HG03460 (cell line): ENCODE results near the gene ZBTB7B.

Experiments used
- ATAC-seq: cut with Tn5 transposase; IDR thresholded peaks from one replicate; pipeline ENCODE4 v1.9.1; 2021; ENCODE audit not compliant: unreplicated experiment

Gene ZBTB7B

GRCh38 chr1:155034318-155035208, 32.0 kb downstream of the ZBTB7B start:
- no peak for ATAC-seq

- ATAC-seq = no peak
Measured at GRCh38 chr1:155035936-155036335, 33.3 kb downstream of the ZBTB7B start.

- ATAC-seq = no peak
Measured at GRCh38 chr1:155037043-155037442, 34.4 kb downstream of the ZBTB7B start.

GRCh38 chr1:155037851-155038441, 35.3 kb downstream of the ZBTB7B start:
- no peak for ATAC-seq

- no peak for ATAC-seq
Measured at GRCh38 chr1:155038602-155039307, 36.2 kb downstream of the ZBTB7B start.

GRCh38 chr1:155039308-155039669, 36.7 kb downstream of the ZBTB7B start:
- no peak for ATAC-seq

GRCh38 chr1:155040358-155041093, 37.9 kb downstream of the ZBTB7B start:
- ATAC-seq = no peak

- no peak for ATAC-seq
Measured at GRCh38 chr1:155042789-155043188, 40.2 kb downstream of the ZBTB7B start.

GRCh38 chr1:155043301-155043702, 40.7 kb downstream of the ZBTB7B start:
- no peak for ATAC-seq

GRCh38 chr1:155043793-155044192, 41.2 kb downstream of the ZBTB7B start:
- no peak for ATAC-seq

- ATAC-seq = no peak
Measured at GRCh38 chr1:155044365-155044764, 41.8 kb downstream of the ZBTB7B start.

- ATAC-seq = no peak
Measured at GRCh38 chr1:155044812-155045657, 42.4 kb downstream of the ZBTB7B start.

- no peak for ATAC-seq
Measured at GRCh38 chr1:155048449-155049334, 46.1 kb downstream of the ZBTB7B start.

- ATAC-seq = no peak
Measured at GRCh38 chr1:155049651-155050559, 47.3 kb downstream of the ZBTB7B start.

- ATAC-seq = peak; percentile 64
Measured at GRCh38 chr1:155050560-155051341, 48.1 kb downstream of the ZBTB7B start, which contains the start of gene ADAM15. Gene ADAM15 (plus strand): TSS chr1:155051316. CDS start chr1:155051387, 71 bp downstream.

GRCh38 chr1:155051342-155051776, 48.8 kb downstream of the ZBTB7B start:
- no peak for ATAC-seq

GRCh38 chr1:155051777-155052398, 49.3 kb downstream of the ZBTB7B start:
- ATAC-seq = no peak
